ENCODE data around the gene SLC5A10.
"Not testable (repeated sequence)": the region's sequence is repeated elsewhere in the genome, so short reads cannot be mapped to it uniquely, and the experiment has no call there.

DNA sequence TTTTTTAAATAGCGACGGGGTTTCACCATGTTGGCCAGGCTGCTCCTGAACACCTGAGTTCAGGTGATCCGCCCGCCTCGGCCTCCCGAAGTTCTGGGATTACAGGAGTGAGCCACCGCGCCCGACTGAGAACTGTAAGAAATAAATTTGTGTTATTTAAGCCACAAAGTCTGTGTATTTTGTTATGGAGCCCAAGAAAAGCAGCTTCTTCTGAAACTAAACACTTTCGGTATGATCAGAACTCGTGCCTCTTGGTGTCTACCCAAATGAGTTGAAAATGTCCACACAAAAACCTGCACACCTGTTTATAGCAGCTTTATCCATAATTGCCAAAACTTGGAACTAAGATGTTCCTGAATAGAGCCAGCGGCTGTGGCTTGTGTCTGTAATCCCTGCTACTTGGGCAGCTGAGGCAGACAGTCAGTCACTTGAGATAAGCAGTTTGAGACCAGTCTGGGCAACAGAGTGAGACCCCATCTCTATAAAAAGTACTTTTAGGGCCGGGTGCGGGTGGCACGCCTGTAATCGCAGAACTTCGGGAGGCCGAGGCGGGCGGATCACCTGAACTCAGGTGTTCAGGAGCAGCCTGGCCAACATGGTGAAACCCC is 110.9 kb downstream of the SLC5A10 start:
- not testable (repeated sequence) for TF ChIP-seq POLR2A, CTCF (IDR thresholded peaks at IDR 0.05)
